Glomerular endothelial cell (primary cell): ENCODE measurements around the gene CARHSP1. TPM values are rescaled to one million over a fixed set of nuclear protein-coding genes. Genes with fewer than 3 reads are reported as not detected.
"Not testable (repeated sequence)": the region's sequence is repeated elsewhere in the genome, so short reads cannot be mapped to it uniquely, and the experiment has no call there.

Experiments used
- DNase-seq: peaks from one replicate; pipeline ENCODE4 v3.0.0-alpha.2; 2011; ENCODE audit warnings: low read depth, low spot score; ENCODE audit errors: extremely low read depth
- total RNA-seq: library from RNA; depleted of rRNA; stranded (reverse); fragments of >200 nt; gene quantifications from 2 replicates; pipeline ENCODE4 v1.2.3, GENCODE V29; 2015

CARHSP1 gene
- total RNA-seq, 1 donor from 2014 or later = 77.0 TPM

GRCh38 chr16:8873866-8874195, 5.0 kb upstream of the CARHSP1 start:
- DNase-seq = not testable (repeated sequence)

GRCh38 chr16:8872967-8873865, 4.4 kb upstream of the CARHSP1 start:
- DNase-seq = no peak

- DNase-seq = no peak
These were observed 3.3 kb upstream of the CARHSP1 start for GRCh38 chr16:8872071-8872470.

GRCh38 chr16:8869988-8870241, 1.1 kb upstream of the CARHSP1 start:
- not testable (repeated sequence) for DNase-seq

GRCh38 chr16:8869212-8869987, 594 bp upstream of the CARHSP1 start:
- no peak for DNase-seq

- no peak for DNase-seq
These were observed 832 bp downstream of the CARHSP1 start for GRCh38 chr16:8867932-8868415.

GRCh38 chr16:8867216-8867931, 1.4 kb downstream of the CARHSP1 start:
- DNase-seq = no peak

- no peak for DNase-seq
These were observed 2.0 kb downstream of the CARHSP1 start for GRCh38 chr16:8866884-8867215.

GRCh38 chr16:8866118-8866883, 2.5 kb downstream of the CARHSP1 start:
- no peak for DNase-seq

GRCh38 chr16:8865145-8865882, 3.5 kb downstream of the CARHSP1 start:
- DNase-seq = no peak

- no peak for DNase-seq
These were observed 4.2 kb downstream of the CARHSP1 start for GRCh38 chr16:8864480-8865110.

GRCh38 chr16:8863594-8864424, 5.0 kb downstream of the CARHSP1 start:
- no peak for DNase-seq

- no peak for DNase-seq
These were observed 6.3 kb downstream of the CARHSP1 start for GRCh38 chr16:8862309-8863130.

GRCh38 chr16:8861563-8862308, 7.1 kb downstream of the CARHSP1 start:
- DNase-seq = no peak

- no peak for DNase-seq
These were observed 8.6 kb downstream of the CARHSP1 start for GRCh38 chr16:8859913-8860881.
